ENCODE results near the gene AK3.

DNA sequence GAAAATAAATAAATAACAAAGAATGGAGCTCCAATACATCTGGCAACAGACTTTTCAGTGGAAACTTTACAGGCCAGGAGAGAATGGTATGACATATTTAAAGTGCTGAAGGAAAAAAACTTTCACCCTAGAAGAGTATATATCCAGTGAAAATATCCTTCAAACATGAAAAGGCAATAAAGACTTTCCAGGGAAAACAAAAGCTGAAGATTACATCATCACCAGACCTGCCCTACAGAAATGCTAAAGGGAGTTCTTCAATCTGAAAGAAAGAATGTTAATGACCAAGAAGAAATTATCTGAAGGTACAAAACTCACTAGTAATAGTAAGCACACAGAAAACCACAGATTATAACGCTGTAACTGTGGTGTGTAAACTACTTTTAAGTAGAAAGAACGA lies 43.4 kb upstream of the AK3 start:
- no peak for TF ChIP-seq EZH2 (IDR thresholded peaks at IDR 0.05; ENCODE audit: low read length, missing control alignments)
- TF ChIP-seq, protein P1, sequence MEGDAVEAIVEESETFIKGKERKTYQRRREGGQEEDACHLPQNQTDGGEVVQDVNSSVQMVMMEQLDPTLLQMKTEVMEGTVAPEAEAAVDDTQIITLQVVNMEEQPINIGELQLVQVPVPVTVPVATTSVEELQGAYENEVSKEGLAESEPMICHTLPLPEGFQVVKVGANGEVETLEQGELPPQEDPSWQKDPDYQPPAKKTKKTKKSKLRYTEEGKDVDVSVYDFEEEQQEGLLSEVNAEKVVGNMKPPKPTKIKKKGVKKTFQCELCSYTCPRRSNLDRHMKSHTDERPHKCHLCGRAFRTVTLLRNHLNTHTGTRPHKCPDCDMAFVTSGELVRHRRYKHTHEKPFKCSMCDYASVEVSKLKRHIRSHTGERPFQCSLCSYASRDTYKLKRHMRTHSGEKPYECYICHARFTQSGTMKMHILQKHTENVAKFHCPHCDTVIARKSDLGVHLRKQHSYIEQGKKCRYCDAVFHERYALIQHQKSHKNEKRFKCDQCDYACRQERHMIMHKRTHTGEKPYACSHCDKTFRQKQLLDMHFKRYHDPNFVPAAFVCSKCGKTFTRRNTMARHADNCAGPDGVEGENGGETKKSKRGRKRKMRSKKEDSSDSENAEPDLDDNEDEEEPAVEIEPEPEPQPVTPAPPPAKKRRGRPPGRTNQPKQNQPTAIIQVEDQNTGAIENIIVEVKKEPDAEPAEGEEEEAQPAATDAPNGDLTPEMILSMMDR (conservative IDR thresholded peaks at IDR 0.05 in 1 of 2, IDR thresholded peaks at IDR 0.05 in 1 of 2; ENCODE audit: low read depth in 1 of 2, low read length in 2 of 2): no peak
